GM23338 (cell line): Measurements from ENCODE around the gene CARD6. TPM values are rescaled to one million over a fixed set of nuclear protein-coding genes. Genes with fewer than 3 reads are reported as not detected.

ENCODE experiments used
- ATAC-seq: fragments of 200-7000 bp; cut with Tn5 transposase; 3 replicates; pipeline ENCODE4 v1.9.1; 2020
- DNase-seq: peaks from one replicate; pipeline ENCODE4 v3.0.0-alpha.2; 2015; ENCODE audit warnings: low spot score
- H2AFZ ChIP-seq: fragments of 200-600 bp; sonication (generic); 2 replicates; pipeline ENCODE4 v1.8.0; 2016; ENCODE audit warnings: antibody characterized with exemption, mild to moderate bottlenecking, moderate library complexity
- H3F3A ChIP-seq: fragments of 200-600 bp; sonication (generic); replicated peaks from 2 replicates; pipeline ENCODE4 v1.8.0; 2017; ENCODE audit warnings: antibody characterized with exemption, mixed run types, low read depth
- H3K27ac ChIP-seq: fragments of 200-600 bp; sonication (generic); 2 replicates; pipeline ENCODE4 v1.6.1; 2016; ENCODE audit warnings: low read depth
- H3K27me3 ChIP-seq: fragments of 200-600 bp; sonication (generic); 2 replicates; pipeline ENCODE4 v1.8.0; 2016; ENCODE audit warnings: mild to moderate bottlenecking, mixed run types, moderate library complexity; ENCODE audit not compliant: insufficient read depth
- H3K36me3 ChIP-seq: fragments of 200-600 bp; sonication (generic); 2 replicates; pipeline ENCODE4 v1.8.0; 2016; ENCODE audit warnings: mild to moderate bottlenecking; ENCODE audit not compliant: insufficient read depth
- H3K4me1 ChIP-seq: fragments of 200-600 bp; sonication (generic); 2 replicates; pipeline ENCODE4 v1.8.0; 2016; ENCODE audit warnings: mild to moderate bottlenecking, moderate library complexity; ENCODE audit not compliant: insufficient read depth
- H3K4me2 ChIP-seq: fragments of 200-600 bp; sonication (generic); 2 replicates; pipeline ENCODE4 v1.7.1; 2017; ENCODE audit warnings: mixed run types
- H3K4me3 ChIP-seq: fragments of 200-600 bp; sonication (generic); 2 replicates; pipeline ENCODE4 v1.6.1; 2016; ENCODE audit warnings: mixed run types
- H3K79me2 ChIP-seq: fragments of 200-600 bp; sonication (generic); replicated peaks from 2 replicates; pipeline ENCODE4 v1.8.0; 2017; ENCODE audit warnings: mild to moderate bottlenecking; ENCODE audit not compliant: insufficient read depth
- H3K9me2 ChIP-seq: fragments of 200-600 bp; sonication (generic); 2 replicates; pipeline ENCODE4 v1.8.0; 2017; ENCODE audit not compliant: insufficient read depth
- H4K20me1 ChIP-seq: fragments of 200-600 bp; sonication (generic); replicated peaks from 2 replicates; pipeline ENCODE4 v1.8.0; 2017; ENCODE audit warnings: mild to moderate bottlenecking; ENCODE audit not compliant: insufficient read depth
- H3K27ac Mint-ChIP-seq: 2 replicates; pipeline ENCODE4 v1.8.0; 2020; ENCODE audit warnings: inconsistent platforms, mild to moderate bottlenecking, moderate library complexity, mixed read lengths
- H3K27me3 Mint-ChIP-seq: 3 replicates; pipeline ENCODE4 v1.8.0; 2022; ENCODE audit warnings: low read depth, mild to moderate bottlenecking, moderate library complexity, mixed read lengths, inconsistent platforms; ENCODE audit not compliant: insufficient read depth, poor library complexity
- H3K36me3 Mint-ChIP-seq: 3 replicates; pipeline ENCODE4 v1.8.0; 2021; ENCODE audit warnings: low read depth, mild to moderate bottlenecking, inconsistent platforms, moderate library complexity, mixed read lengths
- H3K4me1 Mint-ChIP-seq: 3 replicates; pipeline ENCODE4 v1.8.0; 2020; ENCODE audit warnings: mild to moderate bottlenecking, inconsistent platforms, mixed read lengths
- H3K4me3 Mint-ChIP-seq: 3 replicates; pipeline ENCODE4 v1.8.0; 2021; ENCODE audit warnings: moderate library complexity, mild to moderate bottlenecking, inconsistent platforms, mixed read lengths
- H3K9me3 Mint-ChIP-seq: 3 replicates; pipeline ENCODE4 v1.8.0; 2020; ENCODE audit warnings: moderate library complexity, mild to moderate bottlenecking, inconsistent platforms, mixed read lengths
- CREB1 ChIP-seq: fragments of 250-450 bp; sonication (Bioruptor Pico); IDR thresholded peaks from 2 replicates; pipeline ENCODE4 v1.5.0; 2020; ENCODE audit warnings: low read depth, mild to moderate bottlenecking, moderate library complexity
- EZH2 ChIP-seq: fragments of 200-600 bp; sonication (generic); IDR thresholded peaks from one replicate; pipeline ENCODE4 v1.8.0; 2017; ENCODE audit warnings: antibody characterized with exemption, mild to moderate bottlenecking, low read depth; ENCODE audit not compliant: unreplicated experiment
- EZH2phosphoT487 ChIP-seq: fragments of 200-600 bp; sonication (generic); IDR thresholded peaks from one replicate; pipeline ENCODE4 v1.8.1; 2018; ENCODE audit warnings: antibody characterized with exemption; ENCODE audit not compliant: unreplicated experiment
- JUNB ChIP-seq: IDR thresholded peaks from one replicate; pipeline ENCODE4 v1.6.1; 2016; ENCODE audit warnings: antibody characterized with exemption; ENCODE audit not compliant: unreplicated experiment
- NANOG ChIP-seq: IDR thresholded peaks from 2 replicates; pipeline ENCODE4 v1.6.1; 2016; ENCODE audit warnings: antibody characterized with exemption, borderline replicate concordance
- POLR2AphosphoS5 ChIP-seq: IDR thresholded peaks from 2 replicates; pipeline ENCODE4 v1.6.1; 2016; ENCODE audit warnings: antibody characterized with exemption, low read depth
- STAT1 ChIP-seq: IDR thresholded peaks from one replicate; pipeline ENCODE4 v1.6.1; 2016; ENCODE audit warnings: antibody characterized with exemption; ENCODE audit not compliant: unreplicated experiment
- ZNF331 ChIP-seq: fragments of 250-450 bp; sonication (Bioruptor Pico); IDR thresholded peaks from 2 replicates; pipeline ENCODE4 v1.5.0; 2020; ENCODE audit warnings: low read depth, mild to moderate bottlenecking, moderate library complexity
- polyA plus RNA-seq: library from polyadenylated mRNA; unstranded; fragments of >200 nt; fragmentation: Nextera tagmentation; extraction: Ambion mirVana; gene quantifications from 2 replicates; pipeline ENCODE4 v1.2.1, GENCODE V29; 2016
- total RNA-seq: library from RNA; depleted of rRNA; stranded (reverse); fragments of >200 nt; shearing (Covaris generic); gene quantifications from 2 replicates; pipeline ENCODE4 v1.2.3, GENCODE V29; 2014
- TF ChIP-seq, protein P1 (sequence below): IDR thresholded peaks from one replicate; pipeline ENCODE4 v1.6.1; 2018; ENCODE audit warnings: antibody characterized with exemption; ENCODE audit not compliant: unreplicated experiment
- TF ChIP-seq, protein P2 (sequence below), 2 experiments: fragments of 200-600 bp in 1 of 2; sonication (generic) in 1 of 2; conservative IDR thresholded peaks; 2 replicates each; pipeline versions ENCODE4 v1.5.1 to v1.6.1; 2016 to 2017; ENCODE audit warnings: antibody characterized with exemption in 2 of 2, low read depth in 2 of 2, mild to moderate bottlenecking in 2 of 2, moderate library complexity in 1 of 2

CARD6 gene
- total and polyA plus RNA-seq, 2 experiments from 2014 or later: 0.32 to 0.45 TPM

DNA sequence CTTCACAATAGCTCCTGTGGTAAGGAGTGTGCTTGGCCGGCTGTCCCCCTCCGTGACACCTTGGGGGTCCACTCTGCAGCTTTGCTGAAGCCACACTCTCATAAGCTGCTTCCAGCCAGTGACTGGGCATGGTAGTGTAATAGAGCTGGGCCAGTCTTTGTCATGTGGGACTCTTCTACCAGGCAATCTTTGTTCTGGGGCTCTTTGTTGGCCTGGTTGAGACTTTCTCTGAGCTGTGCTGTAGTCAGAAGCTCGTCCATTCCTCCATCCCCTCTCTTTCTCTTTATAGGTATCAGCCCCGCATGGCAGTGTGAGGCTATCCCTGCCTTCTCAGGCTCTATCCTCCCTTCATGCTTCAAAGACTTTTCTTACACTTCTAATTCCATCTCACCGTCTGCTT lies 25.7 kb downstream of the CARD6 start (continued):
- TF ChIP-seq, protein P1, sequence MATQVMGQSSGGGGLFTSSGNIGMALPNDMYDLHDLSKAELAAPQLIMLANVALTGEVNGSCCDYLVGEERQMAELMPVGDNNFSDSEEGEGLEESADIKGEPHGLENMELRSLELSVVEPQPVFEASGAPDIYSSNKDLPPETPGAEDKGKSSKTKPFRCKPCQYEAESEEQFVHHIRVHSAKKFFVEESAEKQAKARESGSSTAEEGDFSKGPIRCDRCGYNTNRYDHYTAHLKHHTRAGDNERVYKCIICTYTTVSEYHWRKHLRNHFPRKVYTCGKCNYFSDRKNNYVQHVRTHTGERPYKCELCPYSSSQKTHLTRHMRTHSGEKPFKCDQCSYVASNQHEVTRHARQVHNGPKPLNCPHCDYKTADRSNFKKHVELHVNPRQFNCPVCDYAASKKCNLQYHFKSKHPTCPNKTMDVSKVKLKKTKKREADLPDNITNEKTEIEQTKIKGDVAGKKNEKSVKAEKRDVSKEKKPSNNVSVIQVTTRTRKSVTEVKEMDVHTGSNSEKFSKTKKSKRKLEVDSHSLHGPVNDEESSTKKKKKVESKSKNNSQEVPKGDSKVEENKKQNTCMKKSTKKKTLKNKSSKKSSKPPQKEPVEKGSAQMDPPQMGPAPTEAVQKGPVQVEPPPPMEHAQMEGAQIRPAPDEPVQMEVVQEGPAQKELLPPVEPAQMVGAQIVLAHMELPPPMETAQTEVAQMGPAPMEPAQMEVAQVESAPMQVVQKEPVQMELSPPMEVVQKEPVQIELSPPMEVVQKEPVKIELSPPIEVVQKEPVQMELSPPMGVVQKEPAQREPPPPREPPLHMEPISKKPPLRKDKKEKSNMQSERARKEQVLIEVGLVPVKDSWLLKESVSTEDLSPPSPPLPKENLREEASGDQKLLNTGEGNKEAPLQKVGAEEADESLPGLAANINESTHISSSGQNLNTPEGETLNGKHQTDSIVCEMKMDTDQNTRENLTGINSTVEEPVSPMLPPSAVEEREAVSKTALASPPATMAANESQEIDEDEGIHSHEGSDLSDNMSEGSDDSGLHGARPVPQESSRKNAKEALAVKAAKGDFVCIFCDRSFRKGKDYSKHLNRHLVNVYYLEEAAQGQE: no peak
- TF ChIP-seq ZNF331: no peak
- no peak for TF ChIP-seq POLR2AphosphoS5

DNA sequence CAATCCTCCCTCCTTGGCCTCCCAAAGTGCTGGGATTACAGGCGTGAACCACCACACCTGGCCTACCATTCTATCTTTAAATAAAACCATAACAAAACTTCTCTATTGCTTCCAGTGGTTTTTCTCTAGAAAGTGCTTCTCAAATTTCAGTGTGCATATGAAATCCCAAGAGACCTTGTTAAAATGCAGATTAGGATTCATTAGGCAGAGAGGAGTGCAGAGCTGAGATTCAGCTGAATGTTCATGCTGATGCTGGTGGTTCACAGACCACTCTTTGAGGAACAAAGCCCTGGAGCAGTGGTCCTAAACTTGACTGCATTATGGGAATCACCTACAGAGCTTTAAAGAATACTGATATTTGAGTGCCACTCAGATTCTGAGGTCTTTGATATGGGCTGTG lies 28.2 kb downstream of the CARD6 start:
- peaks cover 2% of the 10 kb centered on the region for H3K27me3 Mint-ChIP-seq
- Histone ChIP-seq H2AFZ (no peak overlapping the region), H3K79me2 (no peaks in the 10 kb centered on the region), H3K27ac (no peak overlapping the region), H3K36me3 (no peaks in the 10 kb centered on the region), H4K20me1 (no peaks in the 10 kb centered on the region), H3F3A (no peaks in the 10 kb centered on the region), H3K4me1 (0 out of 2 replicates have a peak, but pooled peaks cover 6% of the 10 kb centered on the region), H3K4me3 (no peak overlapping the region), H3K27me3 (no peaks in the 10 kb centered on the region), H3K9me2 (no peaks in the 10 kb centered on the region), H3K4me2 (no peak overlapping the region)
- no peak overlapping the region for H3K27ac Mint-ChIP-seq
- DNase-seq (no peak), ATAC-seq (no peak)
- no peak for TF ChIP-seq JUNB
- no peak for TF ChIP-seq POLR2AphosphoS5
- no peak for TF ChIP-seq NANOG
- no peak for TF ChIP-seq EZH2phosphoT487
- TF ChIP-seq, protein P1: no peak
- TF ChIP-seq STAT1: no peak
- TF ChIP-seq CREB1 (CRISPR knock-in tag): no peak
- TF ChIP-seq EZH2: no peak
- no peak for TF ChIP-seq ZNF331
- TF ChIP-seq, protein P2, sequence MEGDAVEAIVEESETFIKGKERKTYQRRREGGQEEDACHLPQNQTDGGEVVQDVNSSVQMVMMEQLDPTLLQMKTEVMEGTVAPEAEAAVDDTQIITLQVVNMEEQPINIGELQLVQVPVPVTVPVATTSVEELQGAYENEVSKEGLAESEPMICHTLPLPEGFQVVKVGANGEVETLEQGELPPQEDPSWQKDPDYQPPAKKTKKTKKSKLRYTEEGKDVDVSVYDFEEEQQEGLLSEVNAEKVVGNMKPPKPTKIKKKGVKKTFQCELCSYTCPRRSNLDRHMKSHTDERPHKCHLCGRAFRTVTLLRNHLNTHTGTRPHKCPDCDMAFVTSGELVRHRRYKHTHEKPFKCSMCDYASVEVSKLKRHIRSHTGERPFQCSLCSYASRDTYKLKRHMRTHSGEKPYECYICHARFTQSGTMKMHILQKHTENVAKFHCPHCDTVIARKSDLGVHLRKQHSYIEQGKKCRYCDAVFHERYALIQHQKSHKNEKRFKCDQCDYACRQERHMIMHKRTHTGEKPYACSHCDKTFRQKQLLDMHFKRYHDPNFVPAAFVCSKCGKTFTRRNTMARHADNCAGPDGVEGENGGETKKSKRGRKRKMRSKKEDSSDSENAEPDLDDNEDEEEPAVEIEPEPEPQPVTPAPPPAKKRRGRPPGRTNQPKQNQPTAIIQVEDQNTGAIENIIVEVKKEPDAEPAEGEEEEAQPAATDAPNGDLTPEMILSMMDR (conservative IDR thresholded peaks at IDR 0.05; ENCODE audit: low read depth in 2 of 2): no peak
- peaks cover 26% of the 10 kb centered on the region for H3K9me3 Mint-ChIP-seq
- no peak overlapping the region for H3K4me3 Mint-ChIP-seq
- H3K4me1 Mint-ChIP-seq: peaks cover 9% of the 10 kb centered on the region
- peaks cover 19% of the 10 kb centered on the region for H3K36me3 Mint-ChIP-seq
